ENCODE measurements around the gene C18orf32. TPM values are rescaled to one million over a fixed set of nuclear protein-coding genes. Genes with fewer than 3 reads are reported as not detected.
"Not testable (repeated sequence)": the region's sequence is repeated elsewhere in the genome, so short reads cannot be mapped to it uniquely, and the experiment has no call there.

C18orf32 gene
- total RNA-seq, 1 donor from 2014 or later: 9.0 TPM

DNA sequence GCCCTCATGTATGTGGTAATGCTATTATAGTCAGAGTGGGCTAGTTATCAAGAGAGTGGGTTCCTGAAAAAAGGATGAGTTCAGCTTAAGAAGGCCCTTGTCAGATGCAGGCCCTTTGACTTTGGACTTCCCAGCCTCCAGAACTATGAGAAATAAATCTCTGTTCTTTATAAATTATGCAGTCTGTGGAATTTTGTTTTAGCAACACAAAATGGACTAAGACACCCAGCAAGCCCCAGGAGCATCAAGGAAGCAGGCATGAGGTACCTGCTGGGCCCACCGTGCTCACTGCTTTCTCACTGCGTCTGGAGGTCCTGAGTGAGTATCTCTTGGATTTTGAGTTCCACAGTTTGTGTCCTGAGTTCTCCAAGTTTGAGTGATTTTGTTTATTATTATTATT lies 38.9 kb upstream of the C18orf32 start:
- FAIRE-seq: no peak
- TF ChIP-seq, protein P1, sequence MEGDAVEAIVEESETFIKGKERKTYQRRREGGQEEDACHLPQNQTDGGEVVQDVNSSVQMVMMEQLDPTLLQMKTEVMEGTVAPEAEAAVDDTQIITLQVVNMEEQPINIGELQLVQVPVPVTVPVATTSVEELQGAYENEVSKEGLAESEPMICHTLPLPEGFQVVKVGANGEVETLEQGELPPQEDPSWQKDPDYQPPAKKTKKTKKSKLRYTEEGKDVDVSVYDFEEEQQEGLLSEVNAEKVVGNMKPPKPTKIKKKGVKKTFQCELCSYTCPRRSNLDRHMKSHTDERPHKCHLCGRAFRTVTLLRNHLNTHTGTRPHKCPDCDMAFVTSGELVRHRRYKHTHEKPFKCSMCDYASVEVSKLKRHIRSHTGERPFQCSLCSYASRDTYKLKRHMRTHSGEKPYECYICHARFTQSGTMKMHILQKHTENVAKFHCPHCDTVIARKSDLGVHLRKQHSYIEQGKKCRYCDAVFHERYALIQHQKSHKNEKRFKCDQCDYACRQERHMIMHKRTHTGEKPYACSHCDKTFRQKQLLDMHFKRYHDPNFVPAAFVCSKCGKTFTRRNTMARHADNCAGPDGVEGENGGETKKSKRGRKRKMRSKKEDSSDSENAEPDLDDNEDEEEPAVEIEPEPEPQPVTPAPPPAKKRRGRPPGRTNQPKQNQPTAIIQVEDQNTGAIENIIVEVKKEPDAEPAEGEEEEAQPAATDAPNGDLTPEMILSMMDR (IDR thresholded peaks at IDR 0.05; ENCODE audit: insufficient read depth, low read length, severe bottlenecking): no peak
- no peak overlapping the region for H3K4me3 ChIP-seq (ENCODE audit: low read depth, low read length)

DNA sequence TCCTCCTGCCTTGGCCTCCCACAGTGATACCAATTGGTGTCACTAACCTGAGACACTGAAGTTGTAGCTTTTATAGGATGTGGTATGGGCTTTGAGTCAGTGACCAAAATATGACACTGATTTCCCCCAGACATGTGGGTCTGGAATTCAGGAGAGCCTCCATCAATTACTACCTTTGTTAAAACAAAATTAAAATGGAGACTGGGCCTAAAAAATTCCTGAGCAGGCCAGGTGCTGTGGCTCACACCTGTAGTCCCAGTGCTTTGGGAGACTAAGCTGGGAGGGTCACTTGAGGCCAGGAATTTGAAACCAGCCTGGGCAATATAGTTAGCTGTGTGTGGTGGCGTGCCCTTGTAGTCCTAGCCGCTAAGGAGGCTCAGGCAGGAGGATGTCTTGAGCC lies 37.9 kb upstream of the C18orf32 start:
- DNase-seq (ENCODE audit: low read depth): no peak
- Histone ChIP-seq H3K27me3 (ENCODE audit: control insufficient read depth, insufficient read depth, low read length) (no peaks in the 10 kb centered on the region), H3K36me3 (ENCODE audit: control insufficient read depth, insufficient read depth, low read length) (no peaks in the 10 kb centered on the region), H3K4me3 (ENCODE audit: low read depth, low read length) (no peak overlapping the region)
- FAIRE-seq: no peak
- TF ChIP-seq, protein P1 (IDR thresholded peaks at IDR 0.05; ENCODE audit: insufficient read depth, low read length, severe bottlenecking): no peak

More for the DNA sequence above, 38.9 kb upstream of the C18orf32 start:
- no peaks in the 10 kb centered on the region for H3K27me3 ChIP-seq (ENCODE audit: control insufficient read depth, insufficient read depth, low read length)
- DNase-seq (ENCODE audit: low read depth): no peak
- H3K36me3 ChIP-seq (ENCODE audit: control insufficient read depth, insufficient read depth, low read length): no peaks in the 10 kb centered on the region

DNA sequence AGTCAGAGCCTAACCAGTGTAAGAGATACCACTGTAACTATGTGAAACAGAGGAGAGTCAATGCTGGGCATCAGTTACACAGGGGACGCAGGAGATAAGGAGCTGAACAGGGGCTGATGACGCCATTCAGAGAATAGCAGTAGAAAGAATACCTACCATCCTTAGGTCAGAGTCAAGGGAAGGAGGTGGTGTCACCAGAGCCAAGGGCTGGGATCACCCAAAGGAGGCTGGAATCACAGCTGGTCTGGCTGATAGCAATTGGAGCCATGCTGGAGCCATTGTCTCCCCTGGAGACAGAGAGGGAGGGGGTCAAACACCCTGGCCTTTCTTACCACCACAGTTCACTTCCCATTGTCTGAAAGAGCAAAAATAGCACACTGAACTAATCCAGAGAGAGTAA lies 37.3 kb upstream of the C18orf32 start:
- TF ChIP-seq, protein P1 (IDR thresholded peaks at IDR 0.05; ENCODE audit: insufficient read depth, low read length, severe bottlenecking): no peak
- H3K27me3 ChIP-seq (ENCODE audit: control insufficient read depth, insufficient read depth, low read length): no peaks in the 10 kb centered on the region
- FAIRE-seq: no peak
- no peaks in the 10 kb centered on the region for H3K36me3 ChIP-seq (ENCODE audit: control insufficient read depth, insufficient read depth, low read length)
- DNase-seq (ENCODE audit: low read depth): no peak
- H3K4me3 ChIP-seq (ENCODE audit: low read depth, low read length): no peak overlapping the region

DNA sequence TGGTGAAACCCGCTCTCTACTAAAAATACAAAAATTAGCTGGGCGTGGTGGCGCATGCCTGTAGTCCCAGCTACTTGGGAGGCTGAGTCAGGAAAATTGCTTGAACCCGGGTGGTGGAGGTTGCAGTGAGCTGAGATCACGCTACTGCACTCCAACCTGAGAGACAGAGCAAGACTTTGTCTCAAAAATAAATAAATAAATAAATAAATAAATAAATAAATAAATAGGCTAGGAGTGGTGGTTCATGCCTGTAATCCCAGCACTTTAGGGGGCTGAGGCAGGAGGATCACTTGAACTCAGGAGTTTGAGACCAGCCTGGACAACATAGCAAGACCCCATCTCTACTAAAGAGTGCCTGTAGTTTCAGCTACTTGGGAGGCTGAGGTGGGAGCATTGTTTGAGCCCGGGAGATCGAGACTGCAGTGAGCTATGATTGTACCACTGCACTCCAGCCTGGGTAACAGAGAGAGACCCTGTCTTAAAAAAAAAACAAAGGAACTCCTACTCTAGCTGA lies 36.6 kb upstream of the C18orf32 start:
- not testable (repeated sequence) for H3K36me3 ChIP-seq (ENCODE audit: control insufficient read depth, insufficient read depth, low read length); H3K27me3 ChIP-seq (ENCODE audit: control insufficient read depth, insufficient read depth, low read length); FAIRE-seq; DNase-seq (ENCODE audit: low read depth); H3K4me3 ChIP-seq (ENCODE audit: low read depth, low read length)

DNA sequence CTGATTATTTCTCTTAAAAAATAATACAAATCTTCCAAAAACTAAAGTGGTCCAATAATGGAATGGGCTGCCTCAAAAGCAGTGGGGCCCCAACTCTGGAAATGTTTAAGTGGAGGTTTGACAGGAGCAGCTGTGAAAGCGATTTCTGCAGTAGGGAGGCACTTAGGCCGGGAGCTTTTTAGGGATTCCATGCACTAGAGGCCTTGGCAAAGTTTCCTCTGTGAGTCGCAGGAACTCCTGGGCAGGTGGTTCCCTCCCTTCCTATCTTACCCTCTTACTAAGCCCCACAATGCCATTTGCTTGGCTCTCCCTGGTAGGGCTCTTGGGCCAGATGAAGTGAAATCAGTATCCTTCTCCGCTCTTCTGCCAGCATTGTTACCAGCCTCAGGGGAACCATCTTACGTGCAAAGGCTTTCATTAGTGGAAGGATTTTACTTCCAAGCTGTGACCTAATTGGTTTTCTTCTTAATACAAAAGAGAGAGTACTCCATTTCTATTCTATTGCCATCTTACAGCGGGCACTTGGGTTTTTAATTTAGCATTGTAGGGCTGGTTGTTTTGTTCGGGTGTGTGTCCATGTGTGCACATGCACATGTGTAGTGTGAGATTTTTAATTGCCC lies 34.3 kb upstream of the C18orf32 start:
- FAIRE-seq: peak; percentile 7
- TF ChIP-seq, protein P1 (IDR thresholded peaks at IDR 0.05; ENCODE audit: insufficient read depth, low read length, severe bottlenecking): no peak
- peak; percentile 20 for DNase-seq (ENCODE audit: low read depth)

DNA sequence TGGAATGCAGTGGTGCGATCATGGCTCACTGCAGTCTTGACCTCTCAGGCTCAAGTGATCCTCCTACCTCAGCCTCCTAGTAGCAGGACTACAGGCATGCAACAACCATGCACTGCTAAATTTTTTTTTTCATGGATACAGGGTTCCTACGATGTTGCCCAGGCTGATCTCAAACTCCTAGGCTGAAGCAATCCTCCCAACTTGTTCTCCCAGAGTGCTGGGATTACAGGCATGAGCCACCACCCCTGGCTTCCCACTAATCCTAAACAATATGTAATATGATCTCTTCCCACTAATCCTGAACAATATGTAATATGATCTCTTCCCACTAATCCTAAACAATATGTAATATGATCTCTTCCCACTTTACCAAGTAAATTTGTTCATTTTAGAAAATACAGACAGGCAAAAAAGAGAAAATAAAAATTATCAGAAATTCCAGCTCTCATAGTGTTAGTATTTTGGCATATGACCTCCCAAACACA lies 33.7 kb upstream of the C18orf32 start:
- FAIRE-seq: no peak
- TF ChIP-seq, protein P1 (IDR thresholded peaks at IDR 0.05; ENCODE audit: insufficient read depth, low read length, severe bottlenecking): no peak

More for the DNA sequence above, 34.3 kb upstream of the C18orf32 start:
- H3K4me3 ChIP-seq (ENCODE audit: low read depth, low read length): no peak overlapping the region
- no peaks in the 10 kb centered on the region for H3K36me3 ChIP-seq (ENCODE audit: control insufficient read depth, insufficient read depth, low read length)
- H3K27me3 ChIP-seq (ENCODE audit: control insufficient read depth, insufficient read depth, low read length): no peaks in the 10 kb centered on the region

More for the DNA sequence above, 33.7 kb upstream of the C18orf32 start:
- DNase-seq (ENCODE audit: low read depth): peak; percentile 67
- Histone ChIP-seq H3K36me3 (ENCODE audit: control insufficient read depth, insufficient read depth, low read length) (no peaks in the 10 kb centered on the region), H3K27me3 (ENCODE audit: control insufficient read depth, insufficient read depth, low read length) (no peaks in the 10 kb centered on the region), H3K4me3 (ENCODE audit: low read depth, low read length) (no peak overlapping the region)

Data from bronchial epithelial cell (primary cell).